Right hindlimb (tissue), 1 donor: Measurements from ENCODE around the gene GOLGA8N.
A peak's percentile ranks its signal among the peaks of the same experiment; 100 is the strongest.

Experiments used
- DNase-seq: peaks from one replicate; pipeline ENCODE4 v3.0.0-alpha.2; 2018

The GOLGA8N gene

DNA sequence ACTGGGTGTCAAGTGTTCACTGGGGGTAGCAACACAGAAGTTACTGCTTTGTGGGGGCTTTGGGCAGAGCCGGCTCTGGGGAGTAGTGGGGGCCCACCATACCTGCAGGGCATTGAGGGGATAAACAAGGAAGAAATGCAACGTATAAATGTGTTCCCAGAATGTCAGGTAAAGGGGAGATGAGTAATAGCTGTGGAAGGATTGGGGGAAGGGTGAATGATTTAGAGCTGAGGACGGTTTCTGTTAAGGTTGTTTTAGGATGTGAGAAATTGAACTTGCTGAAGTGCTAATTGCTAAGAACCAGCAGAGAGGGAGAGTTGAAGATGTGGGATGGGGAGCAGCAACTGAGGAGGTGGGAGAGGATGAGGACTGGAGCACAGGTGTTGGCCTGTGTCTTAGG lies 58.9 kb downstream of the GOLGA8N start:
- DNase-seq, result no peak

DNA sequence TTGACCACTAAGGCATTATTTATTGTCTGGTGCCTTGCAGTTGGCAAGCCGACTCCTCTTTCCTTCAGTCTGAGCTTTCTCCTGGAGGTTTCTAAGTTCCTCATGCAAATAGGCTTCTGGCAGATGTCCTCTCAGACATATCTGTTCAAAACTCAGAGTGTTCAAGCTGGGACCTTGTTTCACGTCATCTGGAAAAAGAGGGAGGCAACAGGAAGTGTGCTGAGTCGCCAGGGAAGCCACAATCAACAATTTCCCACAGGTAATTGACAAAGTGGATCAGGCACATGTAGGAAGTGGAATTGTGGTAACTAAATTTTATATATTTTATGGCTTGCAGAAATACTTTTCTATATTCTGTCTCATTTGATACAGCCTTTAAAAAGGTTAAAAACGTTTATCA lies 62.8 kb downstream of the GOLGA8N start:
- DNase-seq, result no peak

DNA sequence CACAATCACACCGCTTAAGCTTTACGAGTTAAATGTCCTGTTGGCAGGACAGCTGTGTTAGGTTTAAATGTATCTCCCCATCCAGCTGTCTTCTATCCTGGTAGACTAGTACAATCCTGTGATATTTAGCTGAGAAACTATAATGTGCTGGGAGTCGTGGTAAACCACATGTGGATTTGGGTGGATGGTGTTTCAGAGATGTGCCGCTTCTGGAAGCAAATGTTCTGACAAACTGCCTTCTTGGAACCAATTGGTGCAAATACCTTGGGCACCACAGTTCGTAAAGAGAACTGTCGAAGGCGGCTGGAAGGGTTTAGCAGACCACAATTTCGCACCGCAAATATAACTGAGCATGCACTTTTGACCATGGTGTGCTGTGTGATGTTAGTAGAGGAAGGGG lies 63.2 kb downstream of the GOLGA8N start:
- peak; percentile 33 for DNase-seq
